ENCODE results near the gene FIBCD1.

FIBCD1 gene

DNA sequence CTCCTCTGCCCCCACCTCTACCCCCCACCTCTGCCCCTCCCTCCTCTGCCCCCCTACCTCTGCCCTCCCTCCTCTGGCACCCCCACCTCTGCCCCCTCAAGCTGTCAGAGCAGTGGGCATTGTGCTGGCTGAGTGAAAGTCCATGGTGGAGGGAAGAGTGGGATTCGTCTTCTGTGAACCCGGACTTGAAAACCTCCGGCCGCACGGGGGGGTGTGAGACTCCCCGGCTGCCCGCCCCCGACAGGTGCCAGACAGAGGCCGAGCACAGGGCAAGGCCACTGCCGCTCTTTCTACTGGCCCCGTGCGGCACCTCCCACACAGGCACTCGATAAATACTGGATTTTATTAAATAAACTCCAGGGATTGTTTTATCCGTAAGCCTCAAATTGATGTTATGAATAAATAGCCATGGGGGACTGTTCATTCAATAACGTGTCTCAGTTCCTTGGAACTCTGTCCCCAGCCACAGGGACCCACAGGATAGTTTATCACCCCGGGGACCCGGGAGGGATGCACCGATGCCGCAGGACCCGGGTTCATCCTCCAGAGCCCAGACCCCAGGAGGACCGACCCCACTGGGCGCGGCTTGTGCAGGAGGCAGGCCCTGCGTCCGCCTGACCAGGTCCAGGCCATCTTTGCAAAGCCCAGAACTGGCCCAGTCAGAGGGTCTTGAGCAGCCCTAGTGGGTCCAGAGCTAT is 39.8 kb downstream of the FIBCD1 start:
- no peak for DNase-seq

GRCh38 chr9:130898552-130898852 is 40.5 kb downstream of the FIBCD1 start:
- intact Hi-C loops (cut with DNase I) = no loop called here
- no peak for DNase-seq

More for the DNA sequence above, 39.8 kb downstream of the FIBCD1 start:
- intact Hi-C loops (cut with DNase I) = no loop called here

GRCh38 chr9:130897848-130898551 is 41.0 kb downstream of the FIBCD1 start:
- intact Hi-C loops (cut with DNase I) = no loop called here
- DNase-seq = no peak

DNA sequence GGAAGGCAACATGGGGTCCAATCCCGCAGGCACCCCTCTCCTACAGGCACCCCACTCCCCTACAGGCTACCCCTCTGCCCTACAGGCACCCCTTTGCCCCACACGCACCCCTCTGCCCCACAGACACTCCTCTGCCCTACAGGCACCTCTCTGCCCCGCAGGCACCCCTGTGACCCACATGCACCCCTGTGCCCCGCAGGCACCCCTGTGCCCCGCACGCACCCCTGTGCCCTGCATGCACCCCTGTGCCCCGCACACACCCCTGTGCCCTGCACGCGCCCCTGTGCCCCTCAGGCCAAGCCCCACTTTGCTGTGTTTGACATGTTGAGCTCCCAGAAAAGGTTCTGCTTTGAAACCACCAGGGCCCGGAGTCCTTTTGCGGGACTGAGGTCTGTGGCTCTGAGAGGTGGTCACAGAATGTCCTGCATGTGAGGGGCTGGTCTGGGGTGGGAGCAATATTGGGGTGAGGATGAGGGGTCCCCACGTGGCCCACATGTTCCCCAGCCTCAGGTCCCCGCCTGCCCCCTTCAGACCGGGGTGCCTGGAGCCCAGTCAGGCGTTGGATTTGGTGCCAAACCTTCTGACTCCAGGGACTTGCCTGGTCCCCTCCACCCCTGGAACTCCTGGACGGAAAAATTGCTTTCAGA is 41.8 kb downstream of the FIBCD1 start:
- intact Hi-C loops (cut with DNase I) = no loop called here
- no peak for DNase-seq

DNA sequence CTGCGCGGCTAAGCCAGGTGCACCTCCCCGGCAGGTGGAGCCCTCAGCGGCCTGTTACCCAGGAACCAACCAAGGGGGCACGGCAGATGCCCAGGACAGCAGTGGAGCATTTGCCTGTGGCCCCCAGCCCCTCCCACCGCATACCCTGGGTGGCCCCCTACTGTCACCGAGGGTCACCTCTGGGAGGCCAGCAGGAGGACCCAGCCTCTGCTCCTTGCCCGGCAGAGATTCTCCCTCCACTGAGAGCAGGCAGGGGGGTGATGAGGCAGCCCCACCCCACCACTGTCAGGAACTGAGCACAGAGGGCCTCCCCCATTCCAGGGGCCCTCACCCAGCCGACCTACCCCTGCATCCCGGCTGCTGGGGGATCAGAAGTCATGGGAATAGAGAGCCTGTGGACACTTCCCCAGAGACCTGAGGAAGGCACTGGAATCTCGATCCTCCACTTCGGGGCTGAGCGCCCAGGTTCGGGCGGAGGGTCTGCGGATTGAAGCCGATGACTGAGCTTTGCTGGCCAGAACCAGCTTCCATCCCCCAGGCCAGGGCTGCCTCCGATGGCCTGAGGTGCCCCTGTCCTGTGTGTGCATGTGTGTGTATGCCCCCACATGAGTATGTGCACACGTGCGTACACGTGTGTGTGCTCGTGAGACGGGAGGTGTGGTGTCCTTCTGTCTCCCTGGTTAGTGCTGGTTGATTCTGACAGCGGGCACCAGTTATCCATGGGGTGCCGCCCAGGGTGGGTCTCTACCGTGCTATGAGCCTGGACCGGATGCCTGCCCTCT is 42.6 kb downstream of the FIBCD1 start, which contains the start of gene QRFP:
QRFP (minus strand) TSS at position 580 of the 782 bp plus-strand sequence. CDS start 2,974 bp downstream, outside the sequence.
- intact Hi-C loops (cut with DNase I) = no loop called here
- no peak for DNase-seq

- intact Hi-C loops (cut with DNase I) = no loop called here
- peak in 1 of 10 donors; percentile 79 for DNase-seq
Observed at GRCh38 chr9:130895481-130896232, 43.4 kb downstream of the FIBCD1 start.

GRCh38 chr9:130895038-130895437 is 44.0 kb downstream of the FIBCD1 start:
- no peak for DNase-seq
- intact Hi-C loops (cut with DNase I) = no loop called here

- DNase-seq = no peak
- intact Hi-C loops (cut with DNase I) = no loop called here
Observed at GRCh38 chr9:130894546-130894945, 44.5 kb downstream of the FIBCD1 start.

- peak in 2 of 10 donors; percentile 30 to 85 for DNase-seq
- intact Hi-C loops (cut with DNase I) = no loop called here
Observed at GRCh38 chr9:130893341-130894101, 45.5 kb downstream of the FIBCD1 start.

GRCh38 chr9:130892477-130893304 is 46.4 kb downstream of the FIBCD1 start:
- no peak for DNase-seq
- intact Hi-C loops (cut with DNase I) = no loop called here

GRCh38 chr9:130891688-130892476 is 47.2 kb downstream of the FIBCD1 start:
- intact Hi-C loops (cut with DNase I) = no loop called here

GRCh38 chr9:130890870-130891687 is 48.0 kb downstream of the FIBCD1 start:
- intact Hi-C loops (cut with DNase I) = no loop called here
- DNase-seq = peak in 2 of 10 donors; percentile 34 to 49

More at GRCh38 chr9:130891688-130892476, 47.2 kb downstream of the FIBCD1 start:
- peak in 6 of 10 donors; percentile 33 to 89 (median 48) for DNase-seq

- DNase-seq = peak in 1 of 10 donors; percentile 12
- intact Hi-C loops (cut with DNase I) = no loop called here
Observed at GRCh38 chr9:130890124-130890523, 48.9 kb downstream of the FIBCD1 start.

DNA sequence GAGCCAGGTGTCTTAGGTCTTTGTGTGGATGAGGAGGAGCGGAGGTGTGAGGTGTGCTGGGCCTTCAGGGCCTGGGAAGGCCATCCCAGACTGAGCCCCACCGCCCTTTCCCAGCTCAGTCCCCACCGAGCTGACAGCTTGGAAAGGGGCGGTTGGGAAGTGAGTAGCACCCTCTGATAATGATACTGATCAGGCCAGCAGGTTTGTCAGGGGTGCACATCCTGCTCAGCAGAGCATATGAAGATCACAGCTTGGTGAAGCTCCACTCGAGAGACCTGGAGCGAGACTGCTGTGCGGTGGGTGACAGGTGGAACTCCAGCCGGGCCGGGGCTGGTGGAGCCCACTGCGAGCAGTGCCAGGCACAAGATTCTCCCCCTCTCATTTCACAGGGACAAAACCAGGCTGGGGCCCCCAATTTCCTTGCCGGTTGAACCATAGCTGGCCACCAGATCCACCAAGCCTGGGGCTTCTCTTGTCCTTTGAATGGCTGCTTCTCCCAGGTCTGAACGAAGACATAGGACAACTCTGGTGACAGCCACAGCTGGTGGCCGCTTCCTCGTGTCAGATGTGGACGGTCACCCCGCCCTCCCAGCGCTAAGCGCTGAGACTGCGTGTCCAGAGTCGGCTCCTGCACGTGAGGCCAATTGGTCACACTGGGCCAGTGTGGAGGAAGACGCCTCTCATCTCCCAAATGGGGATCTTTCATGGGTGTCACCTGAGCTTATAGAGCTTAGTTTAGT is 50.7 kb downstream of the FIBCD1 start:
- intact Hi-C loops (cut with DNase I) = no loop called here
- peak in 1 of 10 donors; percentile 62 for DNase-seq

GRCh38 chr9:130887494-130888144 is 51.4 kb downstream of the FIBCD1 start:
- intact Hi-C loops (cut with DNase I) = no loop called here
- DNase-seq = peak in 2 of 10 donors; percentile 64 to 80

Measured in posterior cingulate gyrus (tissue), 11 donors.